GM19438 (cell line): Measurements from ENCODE around the gene HLA-DQA1.
A peak's percentile ranks its signal among the peaks of the same experiment; 100 is the strongest.
"Not testable (repeated sequence)": the region's sequence is repeated elsewhere in the genome, so short reads cannot be mapped to it uniquely, and the experiment has no call there.

Source experiments
- ATAC-seq: cut with Tn5 transposase; IDR thresholded peaks from one replicate; pipeline ENCODE4 v1.9.1; 2021; ENCODE audit warnings: low read depth; ENCODE audit not compliant: unreplicated experiment

The HLA-DQA1 gene

DNA sequence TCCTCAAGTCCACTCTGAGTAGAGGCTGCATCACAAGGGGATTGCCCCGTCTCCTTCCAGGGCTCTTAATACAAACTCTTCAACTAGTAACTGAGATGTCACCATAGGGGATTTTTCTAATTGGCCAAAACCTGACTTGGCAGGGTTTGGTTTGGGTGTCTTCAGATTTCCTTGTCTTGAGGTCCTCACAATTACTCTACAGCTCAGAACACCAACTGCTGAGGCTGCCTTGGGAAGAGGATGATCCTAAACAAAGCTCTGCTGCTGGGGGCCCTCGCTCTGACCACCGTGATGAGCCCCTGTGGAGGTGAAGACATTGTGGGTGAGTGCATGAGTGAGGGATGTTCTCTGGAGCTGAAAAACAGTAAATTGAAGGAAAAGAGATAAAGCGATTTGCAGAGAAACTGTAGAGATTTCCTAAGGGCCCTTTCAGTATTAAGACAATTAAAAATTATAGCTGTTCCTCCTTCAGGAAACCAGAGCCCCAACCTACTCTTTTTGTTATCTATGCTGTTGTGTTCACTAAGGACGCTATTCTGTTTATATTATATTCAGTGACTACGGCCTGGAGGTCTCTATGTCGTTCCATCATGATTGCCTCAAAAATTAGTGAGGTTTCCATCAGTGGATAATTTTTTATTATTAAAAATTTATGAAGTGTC, at the start of gene HLA-DQA1:
Gene HLA-DQA1 (plus strand): TSS at position 188 of the 662 bp plus-strand sequence. CDS start 53 bp downstream, at position 241.
- ATAC-seq = peak; percentile 56

DNA sequence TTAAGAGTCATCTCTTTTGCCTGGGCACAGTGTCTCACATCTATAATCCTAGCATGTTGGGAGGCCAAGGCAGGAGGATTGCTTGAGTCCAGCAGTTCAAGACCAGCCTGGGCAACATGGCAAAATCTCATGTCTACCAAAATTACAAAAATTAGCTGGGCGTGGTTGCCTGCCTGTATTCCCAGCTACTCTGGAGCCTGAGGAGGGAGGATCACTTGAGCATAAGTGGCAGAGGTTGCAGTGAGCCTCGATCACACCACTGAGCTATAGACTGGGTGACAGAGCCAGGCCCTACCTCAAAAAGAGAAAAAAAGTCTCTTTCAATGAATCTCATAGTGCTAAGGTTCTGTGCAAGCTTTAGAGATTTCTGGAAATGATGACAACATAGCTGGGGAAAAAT, 49.0 kb upstream of the HLA-DQA1 start:
- no peak for ATAC-seq

DNA sequence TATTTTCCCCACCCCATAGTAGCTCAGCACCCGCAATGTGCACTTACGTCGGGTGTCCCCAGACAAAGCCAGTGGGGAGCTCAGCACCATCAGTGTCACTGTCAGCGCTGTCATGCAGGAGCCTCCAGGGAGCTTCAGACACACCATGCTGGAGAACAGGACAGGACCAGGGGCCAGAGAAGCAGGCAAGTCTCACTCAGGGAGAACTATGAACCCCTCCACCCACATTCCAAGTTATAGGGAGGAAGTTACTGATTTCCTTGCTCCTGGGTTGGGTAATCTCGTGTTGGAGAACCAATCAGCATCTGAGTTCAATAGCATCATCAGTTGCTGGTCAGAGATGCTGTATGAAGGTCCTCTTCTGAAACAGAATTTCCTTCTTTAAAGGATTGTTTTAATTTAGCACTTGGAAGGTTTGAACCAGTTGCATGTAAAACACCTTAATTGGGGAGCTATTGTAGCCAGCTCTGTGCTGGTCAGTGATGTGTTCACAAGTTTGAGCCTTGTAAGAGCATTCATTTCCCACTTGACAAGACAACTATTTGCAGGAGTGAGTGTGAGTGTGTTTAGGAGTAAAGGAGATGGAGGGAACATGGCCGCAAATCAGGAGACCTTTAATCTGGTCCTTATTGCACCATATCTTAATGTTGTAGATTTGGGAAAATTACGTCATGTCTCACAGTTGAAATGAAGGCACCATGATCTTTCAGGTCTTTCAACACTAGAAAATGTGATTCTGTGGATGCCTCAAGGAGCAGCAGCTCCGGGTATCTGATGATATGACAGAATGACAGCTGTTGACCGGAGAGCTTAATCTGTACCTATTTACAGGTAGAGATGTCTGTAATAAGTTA, 47.4 kb upstream of the HLA-DQA1 start, which contains the start of gene HLA-DRB1:
Gene HLA-DRB1 (minus strand): TSS at position 253 of the 854 bp plus-strand sequence. CDS start 106 bp downstream, at position 147.
- ATAC-seq = peak; percentile 79

DNA sequence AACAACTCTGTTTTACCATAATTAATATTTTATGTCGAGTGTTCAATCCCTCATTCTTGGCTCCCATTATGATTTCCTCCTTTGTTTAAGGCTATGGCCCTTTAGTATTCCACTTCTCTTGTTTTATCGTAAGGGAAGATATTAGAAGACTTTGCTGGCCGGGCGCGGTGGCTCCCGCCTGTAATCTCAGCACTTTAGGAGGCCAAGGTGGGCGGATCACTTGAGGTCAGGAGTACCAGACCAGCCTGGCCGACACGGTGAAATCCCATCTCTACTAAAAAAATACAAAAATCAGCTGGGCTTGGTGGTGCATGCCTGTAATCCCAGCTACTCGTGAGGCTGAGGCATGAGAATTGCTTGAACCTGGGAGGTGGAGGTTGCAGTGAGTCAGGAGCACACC, 46.5 kb upstream of the HLA-DQA1 start:
- ATAC-seq = not testable (repeated sequence)

DNA sequence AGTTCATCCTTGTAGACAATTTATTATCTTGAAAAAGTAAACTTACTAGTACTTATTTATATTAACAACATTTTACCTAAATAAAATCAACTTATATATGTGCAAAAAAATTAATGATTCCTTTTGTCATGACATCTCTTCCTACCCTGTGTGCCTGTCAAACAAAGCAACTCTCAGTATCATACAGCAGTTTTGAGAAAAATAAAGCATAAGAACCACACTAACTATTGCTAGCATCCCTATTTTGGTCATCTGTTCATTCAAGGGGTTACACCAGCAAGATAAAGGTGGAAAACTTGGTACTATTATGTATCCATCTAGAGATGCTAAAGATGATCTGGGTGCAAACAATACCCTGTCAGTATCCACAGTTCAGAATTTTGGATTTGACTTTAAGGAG, 40.2 kb upstream of the HLA-DQA1 start:
- no peak for ATAC-seq

DNA sequence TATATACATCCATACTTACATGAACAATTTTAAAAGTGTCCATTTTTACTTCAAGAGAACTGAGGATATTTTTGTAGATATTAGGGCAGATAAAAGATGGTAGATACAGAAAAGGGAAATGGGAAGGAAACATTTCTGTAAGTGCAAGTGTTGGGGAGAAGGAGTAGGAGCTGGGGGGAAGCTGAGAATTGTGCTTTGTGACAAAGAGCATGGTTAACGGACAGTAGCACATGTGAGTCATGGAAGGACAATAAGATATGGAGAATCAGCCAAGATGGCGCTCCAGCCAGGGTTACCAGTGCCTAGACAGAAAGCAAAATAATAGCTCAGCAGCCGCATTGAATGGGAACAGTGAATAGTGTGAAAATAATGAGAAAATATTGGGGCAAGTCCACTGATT, 34.8 kb upstream of the HLA-DQA1 start:
- ATAC-seq = no peak

DNA sequence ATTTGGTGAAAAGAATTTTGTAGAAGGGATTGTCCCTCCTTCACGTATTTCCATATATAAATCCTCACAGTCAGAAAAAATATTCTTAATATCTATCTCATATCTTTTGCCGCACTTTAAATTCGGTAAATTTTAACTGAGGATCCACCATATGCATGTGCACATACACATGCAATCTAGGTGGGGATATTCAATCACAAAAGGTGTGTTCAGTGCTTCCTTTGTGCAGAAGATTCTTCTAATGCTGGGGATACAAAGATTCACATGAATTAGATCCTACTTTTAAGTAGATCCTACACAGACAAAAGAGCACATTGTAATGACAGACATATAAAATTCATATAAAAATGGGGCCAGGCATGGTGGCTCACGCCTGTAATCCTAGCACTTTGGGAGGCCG, 34.0 kb upstream of the HLA-DQA1 start:
- ATAC-seq = no peak

DNA sequence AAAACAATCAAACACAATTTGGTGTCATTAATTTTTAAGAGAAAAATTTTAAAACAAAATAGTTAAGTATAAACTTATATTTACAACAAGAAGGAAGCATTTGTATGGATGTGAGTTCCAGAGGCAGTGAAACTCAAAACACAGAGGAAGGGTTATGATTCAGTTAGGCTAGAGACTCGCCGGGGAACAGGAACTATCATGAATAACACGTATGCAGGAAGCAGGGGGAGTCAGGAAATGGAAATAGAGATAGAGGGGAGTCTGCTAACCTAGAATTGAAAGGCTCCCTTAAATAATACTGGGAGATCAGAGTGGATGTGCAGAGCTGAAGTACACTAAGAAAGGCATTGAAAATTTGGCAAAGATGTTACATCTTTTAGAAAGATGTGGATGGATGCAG, 33.3 kb upstream of the HLA-DQA1 start:
- no peak for ATAC-seq

DNA sequence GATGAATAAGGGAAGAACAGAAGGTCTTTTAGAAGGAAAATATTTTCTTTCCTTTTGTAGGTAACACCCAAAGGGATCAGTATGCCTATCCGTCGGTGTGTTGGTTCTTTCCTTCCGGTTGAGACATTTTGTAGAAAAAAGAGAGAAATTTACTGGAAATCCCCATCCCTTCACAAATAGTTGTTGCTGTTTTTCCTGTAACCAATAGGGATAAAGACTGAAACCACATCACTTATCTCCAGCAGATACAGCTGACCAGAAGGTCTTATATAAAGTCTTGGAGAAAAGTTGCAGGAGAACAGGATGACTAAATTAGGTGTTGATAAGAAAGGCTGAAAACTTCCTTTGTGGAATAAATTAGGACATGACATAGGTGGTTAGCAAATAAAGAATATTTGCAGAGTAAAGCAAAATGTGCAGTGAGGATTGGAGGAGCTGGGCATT, 32.8 kb upstream of the HLA-DQA1 start:
- no peak for ATAC-seq

DNA sequence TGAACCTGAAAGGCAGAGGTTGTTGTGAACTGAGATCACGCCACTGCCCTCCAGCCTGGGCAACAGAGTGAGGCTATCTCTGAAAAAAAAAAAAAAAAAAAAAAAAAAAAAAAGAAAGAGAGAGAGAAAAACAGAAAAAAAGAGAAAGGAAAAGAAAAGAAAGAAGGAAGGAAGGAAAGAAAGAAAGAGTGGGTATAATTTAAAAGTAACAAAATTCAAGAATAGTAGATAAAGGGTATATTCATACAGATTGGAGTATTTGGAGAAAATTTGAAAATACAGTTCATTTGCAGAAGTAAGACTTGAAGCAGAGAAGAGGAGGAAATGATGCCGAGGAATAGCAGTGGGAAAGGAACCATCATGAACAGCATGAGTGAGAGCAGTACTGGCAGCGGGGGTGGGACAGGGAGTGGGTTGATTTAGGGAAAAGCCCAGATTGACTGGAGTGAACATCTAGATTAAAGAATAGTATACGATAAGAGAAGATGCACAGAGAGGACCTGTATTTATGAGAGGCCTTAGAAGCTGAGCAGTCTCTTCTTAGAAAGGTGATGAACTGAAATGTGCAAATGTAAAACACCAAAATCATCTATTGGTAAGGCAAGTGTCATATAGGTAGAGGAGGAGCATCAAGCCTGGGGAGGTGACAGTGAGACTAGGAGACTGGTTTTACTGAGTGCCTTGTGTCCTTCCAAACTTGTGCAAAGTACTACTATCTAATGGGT, 29.8 kb upstream of the HLA-DQA1 start:
- ATAC-seq = no peak

DNA sequence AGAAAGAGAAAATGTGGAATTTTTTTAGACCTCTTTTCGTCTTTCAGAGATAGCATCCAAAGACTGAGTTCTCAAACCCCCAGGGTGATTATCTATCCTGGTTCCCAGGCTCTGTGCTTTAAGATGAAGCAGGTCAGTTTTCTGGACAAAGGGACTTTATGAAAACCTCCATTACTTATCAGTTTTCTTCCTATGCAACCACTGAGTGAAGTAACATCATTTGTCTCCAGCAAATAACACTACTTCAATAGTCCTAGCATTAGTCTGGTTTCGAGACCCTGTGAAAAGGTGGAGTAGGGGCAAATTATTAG, 29.3 kb upstream of the HLA-DQA1 start:
- ATAC-seq = no peak

DNA sequence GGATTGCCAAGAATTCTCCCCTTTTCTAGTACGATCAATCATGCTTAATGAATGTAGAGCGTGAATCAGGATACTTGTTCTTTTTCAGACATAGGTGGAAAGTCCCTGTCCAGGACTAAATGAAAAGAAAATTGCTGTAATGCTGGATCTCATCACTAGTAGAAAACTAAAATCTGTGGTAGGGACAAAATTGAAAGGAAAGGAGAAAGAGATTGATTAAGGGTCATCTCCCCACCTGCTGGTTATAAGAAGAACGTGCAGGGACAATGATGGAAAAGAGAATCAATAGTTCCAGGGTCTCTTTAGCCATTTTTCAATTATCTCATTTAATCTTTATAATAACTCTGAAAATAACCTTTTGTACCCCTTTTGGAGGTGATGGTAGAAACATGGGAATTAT, 28.8 kb upstream of the HLA-DQA1 start:
- no peak for ATAC-seq

DNA sequence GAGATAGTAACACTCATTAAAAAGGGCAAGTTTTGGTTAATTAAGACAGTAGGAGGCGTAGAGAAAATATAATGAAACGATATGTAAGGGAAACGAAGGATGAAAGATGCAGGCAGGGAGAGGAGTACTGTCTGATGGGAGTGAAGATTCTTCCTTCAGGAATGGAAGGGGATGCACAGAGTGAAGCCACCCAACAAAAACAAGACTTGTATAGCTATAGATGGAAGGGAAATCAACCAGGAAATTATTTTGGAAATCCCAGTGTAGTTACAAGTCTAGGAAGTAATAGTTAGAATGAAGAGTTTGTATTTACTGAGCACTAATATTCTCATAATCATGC, 27.8 kb upstream of the HLA-DQA1 start:
- ATAC-seq = no peak

DNA sequence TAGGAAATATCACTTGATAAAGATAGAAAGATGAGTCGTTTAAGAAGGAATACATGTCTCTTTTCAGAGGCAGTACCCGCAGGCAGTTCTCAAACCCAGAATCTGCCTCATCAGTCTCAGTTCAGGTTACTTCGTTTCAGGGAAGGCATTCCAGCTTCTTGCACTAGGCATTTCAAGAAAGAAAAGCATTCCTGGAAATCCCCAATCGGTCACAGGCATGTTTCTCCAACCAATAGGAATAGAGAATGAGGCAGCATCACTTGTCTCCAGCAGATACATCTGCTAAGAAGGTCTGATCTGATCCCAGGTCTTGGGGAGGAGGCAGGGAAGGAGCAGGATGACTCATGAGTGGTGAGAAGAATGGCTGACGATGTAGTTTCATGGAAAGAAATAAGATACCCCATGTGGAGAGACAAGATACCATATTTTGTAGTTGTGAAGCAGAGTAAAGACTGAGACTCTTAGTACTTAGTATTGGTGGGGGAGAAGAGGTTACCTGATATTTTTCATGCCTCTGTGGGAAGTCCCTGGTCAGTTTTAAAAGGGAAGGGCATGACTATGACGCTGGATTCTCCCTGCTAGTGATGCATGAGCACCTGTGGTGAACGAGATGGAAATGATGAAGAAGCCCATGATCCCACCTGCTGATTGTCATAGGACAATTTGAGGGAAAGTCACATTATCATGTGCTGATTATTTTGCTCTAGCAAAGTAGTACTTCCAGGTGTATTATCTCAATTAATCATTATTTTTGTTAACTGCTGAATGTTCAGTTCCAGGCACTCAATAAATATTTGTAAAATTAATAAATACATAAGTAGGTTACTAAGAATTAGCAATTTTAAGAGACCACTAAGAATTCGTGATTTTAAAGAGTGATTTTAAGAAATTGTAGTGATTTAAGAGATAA, 27.2 kb upstream of the HLA-DQA1 start:
- ATAC-seq = peak; percentile 71

DNA sequence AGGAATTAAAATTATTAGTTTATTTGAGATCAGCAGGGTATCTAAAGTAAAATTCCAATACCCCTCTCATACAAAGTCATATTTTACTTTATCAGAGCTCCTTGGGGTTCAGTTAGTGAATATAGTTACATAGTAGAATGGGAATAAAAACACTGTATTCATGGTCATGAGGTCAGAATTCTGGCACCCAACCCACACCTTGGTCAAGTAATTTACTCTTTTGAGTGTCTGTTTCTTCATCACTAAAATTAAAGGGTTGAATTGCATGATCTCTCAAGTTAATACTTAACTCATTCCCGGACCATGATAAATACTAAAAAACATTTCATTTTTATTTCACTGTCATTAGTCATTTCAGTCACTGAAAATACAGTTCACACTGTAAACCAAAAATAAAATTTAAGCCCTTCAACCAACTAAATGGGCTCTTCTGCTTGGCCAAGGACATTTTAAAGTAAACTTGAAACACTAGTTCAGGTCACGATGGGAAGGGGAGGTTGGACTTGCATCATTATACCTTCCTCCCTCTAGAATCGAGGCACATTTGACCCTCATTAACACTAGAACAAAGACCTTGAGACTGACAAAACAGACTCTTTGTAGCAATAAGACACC, 26.4 kb upstream of the HLA-DQA1 start:
- ATAC-seq = no peak

DNA sequence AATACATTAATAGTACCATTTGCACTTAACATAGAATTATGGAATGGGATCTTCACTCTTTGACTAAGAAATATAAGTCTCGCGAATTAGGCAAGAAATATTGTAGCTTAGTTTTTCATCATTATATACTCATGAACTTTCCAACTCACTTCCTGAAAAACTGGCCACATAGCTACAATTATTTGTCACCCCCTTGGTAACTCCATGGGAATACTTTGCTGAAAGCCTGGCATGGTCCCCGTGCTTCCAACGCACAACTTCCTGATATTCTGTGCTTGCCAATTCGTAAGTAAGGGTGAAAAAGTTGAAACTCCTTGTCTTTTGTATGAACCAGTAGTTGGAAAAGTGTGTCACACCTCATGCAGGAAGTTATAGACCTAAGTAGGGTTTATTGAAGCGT, 23.7 kb upstream of the HLA-DQA1 start:
- no peak for ATAC-seq

DNA sequence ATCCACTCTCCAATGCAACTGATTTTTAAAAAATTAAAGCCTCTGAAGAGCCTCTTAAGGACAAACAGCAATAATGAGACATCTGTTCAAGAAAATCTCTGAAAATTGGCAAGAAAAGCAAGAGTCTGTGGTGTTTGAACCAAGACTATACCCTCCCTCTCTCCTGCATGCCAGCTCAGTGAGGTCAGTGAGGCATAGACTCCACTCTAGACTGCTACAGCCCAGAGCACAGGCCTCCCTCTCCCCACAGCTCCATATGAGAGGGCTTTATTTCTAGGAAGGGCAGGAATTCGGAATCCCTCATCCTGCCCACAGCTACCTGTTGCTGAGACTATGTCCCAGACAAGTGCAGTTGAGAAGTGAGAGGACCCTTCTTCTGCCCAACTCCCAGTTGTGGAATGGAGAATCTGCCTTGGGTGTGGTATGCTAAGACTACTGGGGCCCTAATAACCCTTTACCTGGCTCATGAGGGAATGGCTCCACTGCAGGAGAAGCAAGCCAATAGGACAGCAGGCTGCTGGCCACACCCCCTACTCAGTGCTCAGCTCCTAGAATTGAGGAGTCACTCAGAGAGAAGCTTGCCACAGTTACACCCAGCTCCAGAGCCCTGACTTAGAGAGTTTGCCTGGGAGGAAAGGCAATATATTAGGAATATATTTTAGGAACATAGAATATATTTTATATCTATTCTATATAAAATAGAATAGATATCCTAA, 22.7 kb upstream of the HLA-DQA1 start:
- ATAC-seq = no peak

DNA sequence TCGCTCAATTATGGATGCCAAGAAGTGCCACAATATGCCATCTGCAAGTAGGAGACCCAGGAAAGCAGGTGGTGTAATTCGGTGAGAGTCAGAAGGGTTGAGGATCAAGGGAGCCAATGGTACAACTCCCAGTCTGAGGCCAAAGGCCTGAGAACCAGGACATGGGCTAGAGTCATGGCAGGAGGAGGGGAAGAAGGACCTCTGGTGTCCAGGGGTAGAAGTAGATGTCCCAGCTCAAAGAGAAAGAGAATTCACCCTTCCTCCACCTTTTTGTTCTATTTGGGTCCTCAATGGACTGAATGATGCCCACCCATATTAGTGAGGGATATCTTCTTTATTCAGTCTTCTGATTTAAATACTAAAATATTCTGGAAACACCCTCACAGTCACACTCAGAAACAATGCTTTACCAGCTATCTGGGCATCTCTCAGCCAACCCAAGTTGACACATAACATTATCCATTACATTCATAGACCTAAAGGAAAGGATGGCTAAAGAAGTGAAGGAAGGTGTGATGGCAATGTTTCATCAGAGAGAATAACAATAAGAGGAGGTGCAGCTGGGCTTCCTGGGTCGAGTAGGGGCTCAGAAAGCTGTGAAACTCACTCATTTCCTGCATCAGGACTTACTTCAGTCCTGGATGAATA, 21.2 kb upstream of the HLA-DQA1 start:
- ATAC-seq = no peak

DNA sequence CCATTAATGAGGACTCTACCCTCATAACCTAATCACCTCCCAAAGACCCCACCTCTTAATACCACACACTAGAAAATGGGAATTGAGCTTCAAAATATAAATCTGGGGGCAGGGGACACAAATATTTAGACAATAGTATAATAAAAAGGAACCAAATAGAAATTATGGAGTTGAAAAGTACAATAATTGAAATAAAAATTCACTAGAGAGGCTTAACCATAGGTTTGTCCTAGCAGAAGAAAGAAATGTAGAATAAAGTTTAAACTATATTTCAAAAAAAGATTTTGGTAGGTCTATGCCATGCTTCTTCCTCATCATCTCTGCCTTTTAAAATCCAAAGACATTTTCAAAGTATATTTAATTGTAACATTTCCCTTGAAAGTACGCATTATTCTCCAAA, 19.5 kb upstream of the HLA-DQA1 start:
- ATAC-seq = no peak
